Inflammatory macrophage (primary cell): ENCODE data around the gene FIG4.

Experiments
- DNase-seq, 2 donors: peaks; one replicate each; pipeline ENCODE4 v3.0.0-alpha.2; 2020 to 2022
- total RNA-seq, 18 experiments: gene quantifications; one replicate each; lab custom pipeline; 2026; ENCODE audit warnings: mixed read lengths in 6 of 18, inconsistent platforms in 2 of 18; lab: John Stamatoyannopoulos, UW

FIG4 gene
- 47.6 to 169 (median 105) reads per million in 18 experiments for total RNA-seq

DNA sequence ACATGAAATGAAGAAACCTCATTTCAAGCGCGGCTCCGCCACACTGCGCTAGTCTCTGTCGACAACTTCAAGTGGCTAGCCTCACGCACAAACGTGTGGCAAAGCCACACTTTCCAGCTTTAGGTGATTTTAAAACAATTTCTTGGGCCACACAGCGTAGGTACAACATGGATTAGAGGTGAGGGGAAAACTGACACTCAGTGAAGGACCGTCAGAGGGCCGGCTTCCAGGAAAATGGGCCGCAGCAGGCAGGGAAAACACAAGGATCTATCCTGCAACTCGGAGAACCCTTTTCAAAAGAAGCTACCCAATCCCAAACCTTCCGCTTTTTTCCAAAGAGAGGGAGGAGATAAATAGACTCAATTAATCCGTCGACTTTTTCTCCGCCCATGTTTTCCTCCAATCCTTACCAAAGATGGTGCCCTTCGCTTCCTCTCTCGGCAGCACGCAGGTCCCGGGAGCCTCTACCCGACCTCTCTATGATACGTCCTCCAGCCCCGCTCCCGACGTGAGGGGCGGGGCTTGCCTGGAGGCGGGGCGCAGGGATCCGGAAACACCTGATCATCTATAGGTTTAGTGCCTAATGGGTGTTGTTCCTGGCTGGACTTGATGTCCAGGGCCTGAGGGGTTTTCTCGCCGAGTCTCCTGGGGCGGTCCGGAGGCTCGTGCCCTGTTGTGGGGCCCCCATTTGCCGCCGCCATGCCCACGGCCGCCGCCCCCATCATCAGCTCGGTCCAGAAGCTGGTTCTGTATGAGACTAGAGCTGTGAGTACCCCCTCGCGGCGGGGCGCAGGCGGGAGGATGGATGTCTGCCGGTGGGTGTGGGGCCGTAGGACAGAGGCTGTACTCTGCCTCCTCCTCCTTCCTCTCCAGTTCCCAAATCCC lies at the start of gene FIG4, which contains the start of gene AK9:
FIG4 (plus strand) TSS at position 560 of the 885 bp plus-strand sequence; CDS start at position 700, 140 bp downstream.
AK9 (minus strand) TSS at position 466 of the 885 bp plus-strand sequence. CDS start 15,457 bp downstream, outside the sequence.
- DNase-seq = peak; percentile 97

DNA sequence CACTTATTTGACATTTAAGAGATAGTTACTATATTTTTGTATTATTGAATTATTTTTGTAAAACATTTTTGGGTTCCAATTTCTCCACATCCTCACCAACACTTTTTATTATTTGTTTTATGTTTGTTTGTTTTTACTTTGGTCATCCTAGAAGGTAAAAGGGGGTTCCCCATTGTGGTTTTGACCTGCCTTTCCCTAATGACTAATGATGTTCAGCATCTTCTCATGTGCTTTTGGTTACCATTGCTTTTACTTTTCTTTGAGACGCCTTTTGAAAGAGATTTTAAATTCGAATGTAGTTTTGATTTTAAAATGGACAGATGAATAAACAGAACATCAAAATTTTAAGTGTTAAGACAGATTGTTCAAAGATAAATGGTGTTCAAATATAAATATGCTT lies 47.0 kb upstream of the FIG4 start:
- no peak for DNase-seq

DNA sequence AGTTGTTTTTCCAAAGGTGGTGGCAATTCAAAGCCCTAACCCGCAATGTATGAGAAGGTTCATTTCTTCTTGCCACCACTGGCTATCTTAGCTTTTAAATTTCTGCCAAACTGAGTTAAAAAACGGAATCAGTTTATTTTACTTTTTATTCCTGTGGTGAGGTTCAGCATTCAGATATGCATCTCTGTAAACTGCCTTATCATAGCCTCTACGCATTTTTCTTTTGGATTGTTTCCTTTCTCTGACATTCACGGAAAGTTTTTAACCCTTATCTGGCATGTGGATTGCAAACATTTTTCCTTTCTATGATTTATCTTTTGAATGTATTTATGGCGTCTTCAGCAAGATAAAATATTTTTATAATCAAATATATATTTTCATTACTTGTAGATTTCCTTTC lies 37.8 kb upstream of the FIG4 start:
- no peak for DNase-seq

DNA sequence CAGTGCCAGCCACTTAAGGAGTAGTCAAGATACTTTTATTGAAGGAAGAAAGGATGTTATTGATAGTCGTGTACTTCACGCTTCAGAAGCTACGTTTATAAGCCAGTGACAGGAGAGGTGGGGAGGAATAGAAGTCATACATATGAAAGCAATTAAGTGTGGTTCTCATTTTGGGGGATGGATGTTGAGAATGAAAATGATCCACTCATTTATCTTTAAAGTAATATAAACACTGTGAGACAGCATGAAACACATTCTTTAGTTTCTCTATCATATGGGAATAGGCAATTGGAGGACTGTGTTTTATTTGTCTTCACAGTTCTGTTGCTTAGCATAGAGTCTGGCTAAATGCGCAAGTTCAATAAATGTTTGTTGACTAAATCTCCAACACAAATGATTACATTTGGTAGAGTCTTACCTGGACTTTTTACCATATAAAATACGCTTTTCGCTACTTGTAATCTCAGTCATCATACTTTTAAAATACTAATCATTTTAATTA lies 35.3 kb upstream of the FIG4 start:
- no peak for DNase-seq

DNA sequence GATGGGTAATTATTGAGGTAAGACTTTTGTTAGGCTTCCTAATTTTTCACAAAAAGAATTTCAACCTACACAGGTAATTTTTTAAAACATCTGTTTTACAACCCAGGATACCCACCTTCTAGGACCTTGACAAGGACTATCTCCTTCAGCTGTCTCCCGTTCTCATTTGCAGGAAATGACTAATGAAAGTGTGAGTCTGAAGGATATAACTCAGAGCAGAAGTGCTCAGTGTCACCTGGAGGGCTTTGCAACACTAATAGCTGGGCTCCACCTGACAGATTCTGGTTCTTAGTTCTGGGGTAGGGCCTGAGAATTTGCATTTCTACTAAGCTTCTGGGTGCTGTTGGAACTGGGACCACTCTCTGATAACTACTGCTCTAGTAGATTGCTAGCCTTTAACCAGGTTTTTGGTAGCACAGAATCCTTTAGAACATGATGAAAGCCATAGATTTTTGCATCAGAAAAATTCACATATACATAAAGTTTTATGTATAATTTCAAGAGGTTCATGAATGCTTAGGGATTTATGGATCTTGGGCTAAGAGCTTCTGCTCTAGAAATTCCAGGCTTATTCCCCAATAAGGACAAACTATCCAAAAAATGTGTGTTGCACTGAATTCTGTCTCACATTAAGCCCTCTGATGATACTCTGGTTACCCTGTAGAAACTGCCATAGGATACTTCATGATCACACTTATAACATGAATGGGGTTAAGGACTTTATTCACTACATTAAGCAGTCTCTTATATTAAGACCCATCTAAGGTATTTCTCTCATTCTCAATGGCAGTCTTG lies 30.4 kb upstream of the FIG4 start:
- DNase-seq = no peak

DNA sequence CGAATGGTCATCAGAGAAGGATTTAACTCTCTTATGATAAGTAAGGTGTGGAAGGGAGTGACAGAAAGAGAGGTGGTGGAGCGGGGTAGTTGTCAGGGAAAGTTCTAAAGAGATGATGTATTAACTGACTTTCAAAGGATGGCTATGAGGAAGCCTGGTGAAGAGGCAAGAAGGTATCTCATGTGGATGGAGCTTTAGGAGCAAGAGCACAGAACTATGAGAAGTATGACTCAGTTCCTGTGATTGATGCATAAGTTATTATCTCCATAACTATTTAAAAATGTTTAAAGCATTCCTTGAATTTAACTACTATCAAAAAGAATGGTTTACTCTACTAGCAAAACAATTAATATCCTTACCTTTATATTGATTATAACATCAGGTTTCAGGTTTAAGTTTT lies 28.9 kb upstream of the FIG4 start:
- DNase-seq = no peak

DNA sequence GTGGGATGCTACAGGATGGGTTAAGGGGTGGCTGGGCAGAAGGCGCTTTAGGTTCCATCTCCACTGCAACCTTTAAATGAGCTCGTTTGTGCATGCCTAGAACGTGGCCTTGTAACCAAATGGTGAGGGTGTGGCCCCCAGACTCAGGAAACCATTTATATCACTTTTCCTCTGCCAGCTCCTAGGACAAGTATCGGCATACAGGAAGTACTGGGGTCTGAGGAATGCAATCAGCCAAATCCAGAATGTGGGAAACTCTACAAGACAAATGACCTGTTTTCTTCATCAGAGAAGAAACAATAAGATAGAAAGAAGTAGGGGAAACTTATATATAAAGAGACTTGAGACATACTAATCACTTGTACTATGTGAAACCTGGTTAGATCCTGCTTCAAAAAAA lies 21.3 kb upstream of the FIG4 start:
- DNase-seq = no peak

DNA sequence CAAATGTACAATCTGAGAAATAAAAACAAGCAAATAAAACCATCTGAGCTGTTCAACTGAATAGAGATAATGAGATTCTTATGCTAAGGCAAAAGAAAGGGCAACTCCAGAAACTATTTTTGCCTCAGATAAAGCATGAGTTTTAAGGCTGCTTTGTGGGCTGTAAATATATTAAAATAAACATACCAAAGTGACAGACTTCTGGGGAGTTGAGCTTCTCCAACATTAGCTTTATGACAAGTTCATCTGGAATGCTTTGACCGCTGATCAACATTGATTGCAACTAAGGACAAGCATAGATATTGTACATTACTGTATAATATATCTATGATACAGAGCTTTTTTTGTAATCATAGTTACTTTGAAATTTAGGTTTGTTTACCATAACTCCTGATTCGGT lies 19.4 kb upstream of the FIG4 start:
- DNase-seq = no peak

DNA sequence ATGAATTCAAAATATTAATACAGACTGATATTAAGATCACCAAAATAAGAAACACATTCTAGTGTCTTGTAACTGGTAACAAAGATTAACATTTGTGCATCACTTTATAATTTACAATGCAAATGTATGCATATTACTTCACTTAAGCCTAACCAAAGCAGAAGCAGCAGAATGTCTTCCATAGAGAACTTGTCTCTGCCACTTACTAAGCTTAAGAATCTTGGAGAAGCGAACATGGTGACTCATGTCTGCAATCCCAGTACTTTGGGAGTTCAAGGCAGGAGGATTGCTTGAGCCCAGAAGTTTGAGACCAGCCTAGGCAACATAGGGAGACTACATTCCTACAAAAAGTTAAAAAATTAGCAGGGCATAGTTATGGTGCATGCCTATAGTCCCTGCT lies 18.9 kb upstream of the FIG4 start:
- no peak for DNase-seq

DNA sequence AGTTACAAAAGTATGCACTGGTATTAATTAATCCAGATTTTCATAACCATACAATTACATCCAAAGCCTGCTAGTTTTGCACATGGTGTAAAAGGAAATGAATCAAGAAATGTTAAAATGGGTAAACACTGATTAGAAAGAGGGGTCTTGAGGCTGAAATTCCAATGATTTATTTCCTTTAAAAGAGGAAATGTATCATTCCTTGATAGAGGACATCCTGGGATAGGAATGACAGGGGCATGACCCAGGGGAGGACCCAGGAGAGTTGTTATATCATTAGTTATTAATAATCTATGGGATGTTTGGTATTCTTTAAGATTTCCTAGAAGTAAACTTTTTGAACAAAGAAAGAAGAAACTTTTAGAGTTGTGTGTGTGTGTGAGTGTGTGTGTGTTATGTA lies 18.3 kb upstream of the FIG4 start:
- DNase-seq = no peak

DNA sequence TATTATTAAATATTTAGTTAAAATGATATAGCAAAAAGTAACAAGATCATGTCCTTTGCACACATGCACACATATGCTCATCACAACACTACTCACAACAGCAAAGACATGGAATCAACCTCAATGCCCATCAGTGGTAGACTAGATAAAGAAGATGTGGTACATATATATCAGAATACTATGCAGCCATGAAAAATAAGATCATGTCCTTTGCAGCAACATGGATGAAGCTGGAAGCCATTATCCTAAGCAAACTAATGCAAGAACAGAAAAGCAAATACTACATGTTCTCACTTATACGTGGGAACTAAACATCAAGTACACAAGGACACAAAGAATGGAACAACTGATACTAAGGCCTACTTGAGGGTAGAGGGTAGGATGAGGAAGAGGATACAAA lies 14.4 kb upstream of the FIG4 start:
- DNase-seq = no peak

DNA sequence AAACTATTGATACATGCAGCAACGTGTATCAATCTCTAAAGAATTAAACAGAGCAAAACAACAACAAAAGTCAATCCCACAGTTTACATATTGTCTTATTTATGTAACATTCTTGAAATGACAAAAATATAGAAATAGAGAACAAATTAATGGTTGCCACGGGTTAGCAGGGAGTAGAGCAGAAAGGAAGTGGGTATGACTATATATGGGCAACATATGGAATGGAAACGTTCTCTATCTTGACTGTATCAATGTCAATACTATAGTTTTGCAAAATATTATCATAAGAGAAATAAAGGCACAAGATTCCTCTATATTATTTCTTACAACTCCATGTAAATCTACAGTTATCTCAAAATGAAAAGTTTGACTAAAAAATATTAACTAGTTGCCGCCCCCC lies 12.9 kb upstream of the FIG4 start:
- no peak for DNase-seq

DNA sequence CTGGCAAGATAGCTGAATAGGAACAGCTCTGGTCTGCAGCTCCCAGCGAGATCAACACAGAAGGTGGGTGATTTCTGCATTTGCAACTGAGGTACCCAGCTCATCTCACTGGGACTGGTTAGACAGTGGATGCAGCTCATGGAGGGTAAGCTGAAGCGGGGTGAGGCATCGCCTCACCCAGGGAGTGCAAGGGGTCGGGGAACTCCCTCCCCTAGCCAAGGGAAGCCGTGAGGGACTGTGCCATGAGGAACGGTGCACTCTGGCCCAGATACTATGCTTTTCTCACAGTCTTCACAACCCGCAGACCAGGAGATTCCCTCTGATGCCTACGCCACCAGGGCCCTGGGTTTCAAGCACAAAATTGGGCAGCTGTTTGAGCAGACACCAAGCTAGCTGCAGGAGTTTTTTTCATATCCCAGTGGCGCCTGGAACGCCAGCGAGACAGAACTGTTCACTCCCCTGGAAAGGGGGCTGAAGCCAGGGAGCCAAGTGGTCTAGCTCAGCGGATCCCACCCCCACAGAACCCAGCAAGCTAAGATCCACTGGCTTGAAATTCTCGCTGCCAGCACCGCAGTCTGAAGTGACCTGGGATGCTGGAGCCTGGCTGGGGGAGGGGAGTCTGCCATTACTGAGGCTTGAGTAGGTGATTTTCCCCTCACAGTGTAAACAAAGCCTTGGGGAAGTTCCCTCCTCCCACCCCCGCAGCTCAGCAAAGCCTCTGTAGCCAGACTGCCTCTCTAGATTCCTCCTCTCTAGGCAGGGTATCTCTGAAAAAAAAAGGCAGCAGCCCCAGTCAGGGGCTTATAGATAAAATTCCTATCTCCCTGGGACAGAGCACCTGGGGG lies 12.2 kb upstream of the FIG4 start:
- DNase-seq = peak in 1 of 2 donors; percentile 37

DNA sequence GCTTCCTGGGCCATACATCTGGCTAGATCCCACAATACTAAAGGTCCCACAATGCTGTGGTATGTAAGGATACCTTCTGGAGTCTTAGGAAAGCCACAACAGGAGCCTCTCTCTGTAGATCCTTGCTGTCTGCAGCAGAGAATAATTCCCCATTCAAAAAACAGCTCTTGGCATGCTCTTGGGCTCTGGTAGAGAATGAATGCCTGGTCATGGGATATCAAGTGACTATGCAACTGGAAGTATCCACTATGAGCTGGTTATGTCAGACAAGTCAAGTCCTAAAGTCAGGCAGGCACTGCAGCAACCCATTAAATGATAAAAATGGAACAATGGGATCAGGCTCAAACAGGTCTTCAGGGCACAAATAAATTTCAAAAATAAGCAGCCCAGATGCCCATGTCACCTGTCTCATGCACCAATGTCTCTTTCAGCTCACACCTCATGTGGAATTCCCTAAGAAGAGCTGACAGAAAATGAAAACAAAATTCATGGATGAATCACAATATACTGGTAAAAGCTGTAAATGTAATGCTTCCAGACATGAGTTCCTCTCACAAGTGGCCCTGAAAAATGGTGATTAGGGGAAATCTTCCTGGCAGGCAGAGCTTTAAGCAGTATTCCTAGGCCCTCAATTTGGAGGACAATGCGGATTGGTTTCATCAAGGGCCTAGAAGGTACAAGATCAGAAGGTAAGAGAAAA lies 4.4 kb upstream of the FIG4 start:
- DNase-seq = peak; percentile 46 to 62

DNA sequence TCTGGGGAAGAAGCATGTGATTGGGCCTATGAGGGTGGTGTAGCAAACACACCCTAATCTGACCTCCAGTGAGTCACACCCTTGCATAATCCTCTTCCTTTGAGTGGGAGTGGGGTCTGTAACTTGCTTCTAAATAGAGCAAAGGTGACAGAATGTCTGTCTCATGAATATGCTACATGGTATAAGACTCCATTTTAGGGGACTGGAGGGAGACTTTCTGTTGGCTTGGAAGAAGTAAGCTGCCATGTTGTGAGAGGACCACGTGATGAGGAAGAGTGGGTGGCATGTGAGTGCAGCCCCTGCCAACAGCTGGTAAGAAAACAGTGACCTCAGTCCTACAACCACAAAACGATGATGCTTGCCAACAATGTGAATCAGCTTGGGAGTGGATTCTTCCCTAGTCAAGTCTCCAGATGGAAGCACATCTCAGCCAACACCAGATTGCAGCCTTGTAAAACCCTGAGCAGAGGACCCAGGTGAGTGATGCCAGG lies 3.8 kb upstream of the FIG4 start:
- peak; percentile 94 to 98 for DNase-seq

DNA sequence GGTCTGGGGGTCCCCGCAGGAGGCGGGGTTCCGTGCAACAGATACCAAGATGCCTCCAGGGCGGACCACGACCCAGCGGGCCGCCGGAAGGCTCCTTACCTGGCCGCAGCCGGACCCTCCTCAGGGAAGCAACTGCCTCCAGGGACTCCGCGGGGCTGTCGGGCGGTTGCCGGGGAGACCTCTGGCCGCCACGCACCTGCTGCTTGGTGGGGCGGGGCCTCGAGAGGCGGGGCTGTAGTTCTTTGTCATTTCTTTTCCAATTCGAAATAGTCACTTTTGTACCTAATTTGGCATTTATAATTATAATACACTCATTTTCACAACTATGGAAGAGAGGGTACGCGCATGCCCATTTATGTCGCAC lies 741 bp upstream of the FIG4 start:
- DNase-seq = no peak

DNA sequence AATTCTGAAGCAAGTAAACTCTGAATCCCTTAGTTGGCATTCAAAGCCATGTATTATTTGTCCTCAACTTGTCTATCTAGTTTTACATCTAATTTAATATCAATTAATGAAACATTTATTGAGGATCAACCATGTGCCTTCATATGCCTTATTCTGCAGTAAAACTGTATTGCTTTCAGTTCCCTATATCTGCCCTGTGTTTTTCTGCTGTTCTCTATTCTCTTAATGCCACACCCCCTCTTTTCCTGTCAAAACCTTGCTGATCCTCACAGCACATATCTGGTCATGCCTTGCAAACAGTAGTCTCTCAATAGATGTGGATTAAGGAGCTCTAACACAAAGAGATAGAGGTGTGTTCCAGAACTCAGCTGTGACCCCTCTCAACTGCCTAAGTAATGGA lies 2.0 kb downstream of the FIG4 start:
- peak; percentile 43 to 67 for DNase-seq

DNA sequence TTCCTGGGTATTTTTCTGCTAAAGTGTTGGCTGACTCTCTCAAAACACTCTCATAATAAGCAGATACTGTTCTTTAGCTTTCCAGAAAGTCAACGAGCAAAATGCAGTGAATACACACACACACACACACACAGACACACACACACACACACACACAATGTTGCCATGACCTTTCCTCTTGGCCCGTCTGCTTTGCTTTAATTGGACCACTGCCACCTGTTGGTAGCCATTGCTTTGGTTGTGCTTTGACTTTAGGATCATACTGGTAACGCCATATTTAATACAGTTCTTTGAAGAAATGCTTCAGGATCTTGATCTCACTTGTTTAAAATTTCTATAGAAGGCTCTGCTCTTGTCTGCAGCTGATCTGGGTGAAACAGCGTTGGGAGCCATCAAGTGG lies 4.4 kb downstream of the FIG4 start:
- DNase-seq = peak in 1 of 2 donors; percentile 23

DNA sequence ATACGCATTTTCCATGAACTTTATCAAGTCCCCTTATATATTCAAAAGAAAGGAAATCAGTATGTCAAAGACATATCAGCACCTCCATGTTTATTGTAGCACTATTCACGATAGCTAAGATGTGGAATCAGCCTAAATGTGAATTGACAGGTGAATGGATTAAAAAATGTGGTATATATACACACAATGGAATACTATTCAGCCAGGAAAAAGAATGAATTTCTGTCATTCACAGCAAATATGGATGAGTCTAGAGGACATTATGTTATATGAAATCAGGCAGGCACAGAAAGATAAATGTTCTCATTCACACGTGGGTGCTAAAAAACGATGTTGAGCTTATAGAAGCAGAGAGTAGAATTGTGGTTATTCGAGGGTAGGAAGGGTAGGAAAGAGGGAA lies 5.3 kb downstream of the FIG4 start:
- DNase-seq = no peak

DNA sequence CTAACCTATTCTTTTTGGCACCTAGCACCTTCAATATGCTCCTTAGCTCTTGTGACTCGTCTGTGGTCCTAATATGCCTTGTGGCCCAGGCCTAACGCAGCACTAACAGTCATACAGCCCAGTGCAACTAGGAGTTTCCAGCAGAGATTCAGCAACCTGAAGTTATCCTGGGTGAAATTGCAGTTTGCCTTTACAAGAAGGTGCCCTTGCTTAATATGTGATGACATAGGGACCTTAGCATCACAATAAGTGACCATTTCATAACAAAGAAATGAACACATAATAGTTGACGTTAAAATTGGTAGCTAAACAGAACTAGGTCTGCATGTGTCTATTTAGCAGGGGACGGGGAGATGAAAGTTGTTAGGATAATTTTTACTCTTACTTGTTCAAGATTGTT lies 10.1 kb downstream of the FIG4 start:
- peak; percentile 21 to 66 for DNase-seq

DNA sequence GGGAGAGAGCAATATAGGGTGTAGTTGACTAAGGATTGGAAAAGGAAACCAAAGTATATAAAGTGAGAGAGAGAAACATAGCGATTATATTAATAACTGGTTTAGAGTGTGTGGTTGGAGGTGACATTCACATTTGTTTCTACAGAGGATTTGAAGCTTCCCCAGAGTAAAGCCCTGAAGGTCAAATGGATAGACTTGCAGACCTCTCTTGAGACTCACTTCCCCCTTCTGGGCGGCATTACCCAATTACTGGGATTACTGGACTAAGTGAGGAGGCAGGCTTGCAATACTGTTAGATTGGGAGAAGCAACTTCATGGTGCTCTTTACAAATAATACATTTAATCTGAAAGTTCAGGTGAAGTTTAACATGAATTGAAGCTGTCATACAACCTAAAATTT lies 10.7 kb downstream of the FIG4 start:
- DNase-seq = peak; percentile 88

DNA sequence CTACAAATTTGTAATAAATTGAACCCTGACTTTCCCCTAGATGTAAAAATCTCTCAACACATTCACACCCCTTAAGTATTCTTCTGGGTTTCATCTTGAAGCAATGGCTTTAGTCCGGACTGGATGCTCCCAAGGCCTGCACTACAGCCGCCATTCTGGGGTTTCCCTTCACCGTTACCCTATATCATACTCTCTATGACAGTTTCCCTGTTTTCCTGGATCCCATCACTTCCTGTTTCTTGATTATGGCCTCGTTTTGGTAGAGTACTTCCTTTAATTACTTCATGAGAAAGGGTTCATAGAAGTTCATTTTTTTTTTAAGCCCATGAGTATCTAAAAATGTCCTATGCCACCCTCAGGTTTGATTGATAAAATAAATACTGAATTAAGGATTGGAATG lies 11.7 kb downstream of the FIG4 start:
- peak; percentile 71 to 83 for DNase-seq
